ENCODE measurements around the gene ENOSF1. TPM values are rescaled to one million over a fixed set of nuclear protein-coding genes. Genes with fewer than 3 reads are reported as not detected.

The ENOSF1 gene
- total and polyA plus RNA-seq, 2 of the 13 experiments (the other 11 are each of a cell fraction or from before 2014, with no cell fraction given): 37.6 to 40.1 TPM

- no peaks in the 10 kb centered on the region for H3K9me3 ChIP-seq (ENCODE audit: low read length)
- no peak overlapping the region for H2AFZ ChIP-seq (ENCODE audit: low read length)
- no peak for DNase-seq (ENCODE audit: low spot score)
- peak overlapping the region; percentile 65 to 79 (median 72); a peak in 5 of 6 replicates for H3K4me3 ChIP-seq (replicated peaks in 1 of 3; ENCODE audit: insufficient read depth in 1 of 3, low read depth in 2 of 3, low read length in 3 of 3)
- H3K27me3 ChIP-seq (ENCODE audit: control insufficient read depth in 1 of 2, insufficient read depth in 2 of 2, low read length in 2 of 2): no peaks in the 10 kb centered on the region
- WGBS (ENCODE audit: low lambda C conversion rate): 94% methylated on average over 3 of the region's 3 CpGs
- in situ Hi-C loops (cut with HindIII; ENCODE audit: extremely low pct_ligation_motif_present, low pct_unique_long_range_greater_than_20kb) (no loop called here), intact Hi-C loops (cut with micrococcal nuclease; ENCODE audit: unreplicated experiment) (loop anchor here (2.0 kb wide), 1 partner anchor 52 kb away; no protein-coding TSS in a partner anchor)
- peaks cover 39% of the 10 kb centered on the region for H3K79me2 ChIP-seq (ENCODE audit: insufficient read depth, low read length)
- peak overlapping the region; percentile 82; the same call in 1 of the 2 replicates for H3K9ac ChIP-seq (ENCODE audit: insufficient read depth, low read depth, low read length)
- CTCF ChIA-PET (ENCODE audit: low intra/inter-chr PET ratio, low total read pairs): no interaction called here
- no peak for ATAC-seq
- peak overlapping the region; percentile 96 for H3K4me2 ChIP-seq (ENCODE audit: low read depth, low read length)
- POLR2A ChIA-PET: interaction anchor here (0.6 to 1.4 kb wide), 3 partner anchors 8 to 28 kb away, joined by 3 to 5 read pairs (median 5); no protein-coding TSS in a partner anchor
- no TSS peak for BruUV-seq (replicated peaks)
- no peaks in the 10 kb centered on the region for H4K20me1 ChIP-seq (ENCODE audit: insufficient read depth, low read length)
- no peak for FAIRE-seq
- H3K36me3 ChIP-seq (replicated peaks in 1 of 2; ENCODE audit: control insufficient read depth in 1 of 2, insufficient read depth in 2 of 2, low read length in 2 of 2): peaks cover 0 to 18% of the 10 kb centered on the region in 2 experiments; a peak in 4 of 5 replicates
- H3K4me1 ChIP-seq (ENCODE audit: insufficient read depth, low read length): peaks cover 23% of the 10 kb centered on the region
- no peak overlapping the region for H3K27ac ChIP-seq (ENCODE audit: extremely low read length, insufficient read depth, low read length)
- TF ChIP-seq ARID4A (CRISPR knock-in tag; IDR thresholded peaks at IDR 0.05; ENCODE audit: borderline replicate concordance) (no peak), ZNF3 (CRISPR knock-in tag; IDR thresholded peaks at IDR 0.05) (peak; percentile 96), ZNF629 (CRISPR knock-in tag; conservative IDR thresholded peaks at IDR 0.05) (peak; percentile 88)
Measured at GRCh38 chr18:710418-711300, 1.8 kb downstream of the ENOSF1 start.

All from HepG2 (cell line).